B cell (primary cell): ENCODE results near the gene USP36. TPM values are rescaled to one million over a fixed set of nuclear protein-coding genes. Genes with fewer than 3 reads are reported as not detected.

Experiments used
- ATAC-seq: fragments of 200-7000 bp; cut with Tn5 transposase; one replicate; pipeline ENCODE4 v1.10.0; 2021; ENCODE audit warnings: low read depth, mild to moderate bottlenecking, moderate number of reproducible peaks, moderate library complexity
- CTCF ChIA-PET: fragments of 350-600 bp; sonication (Branson Sonifier 250); formaldehyde crosslinking; loops from one replicate; lab custom pipeline; 2021; ENCODE audit warnings: antibody characterized with exemption, inconsistent platforms; lab: Charles Lee
- POLR2A ChIA-PET: fragments of 350-600 bp; sonication (Branson Sonifier 250); formaldehyde crosslinking; loops from one replicate; lab custom pipeline; 2021; ENCODE audit warnings: antibody characterized with exemption; lab: Charles Lee
- DNase-seq: peaks from one replicate; pipeline ENCODE4 v3.0.0; 2013
- H2AFZ ChIP-seq: 2 replicates; pipeline ENCODE4 v1.6.1; 2012; ENCODE audit warnings: mild to moderate bottlenecking, low read depth, low read length; ENCODE audit not compliant: insufficient read depth, poor library complexity, severe bottlenecking
- H3K27ac ChIP-seq, 2 donors: 1 replicate in 1 of 2; 2 replicates in 1 of 2; pipeline ENCODE4 v1.5.1; 2012 to 2013; ENCODE audit warnings: low read length in 2 of 2, mild to moderate bottlenecking in 2 of 2, moderate library complexity in 1 of 2
- H3K27me3 ChIP-seq, 4 experiments: fragments of 200-600 bp in 1 of 4; sonication (generic) in 1 of 4; replicated peaks in 1 of 4; 1 replicate in 2 of 4; 2 replicates in 2 of 4; pipeline versions ENCODE4 v1.6.1 to v1.7.0; 2013 to 2016; ENCODE audit warnings: low read length in 3 of 4, mild to moderate bottlenecking in 2 of 4, mixed read lengths in 1 of 4, moderate library complexity in 1 of 4; ENCODE audit not compliant: insufficient read depth in 4 of 4, control insufficient read depth in 3 of 4; ENCODE audit errors: control extremely low read depth in 1 of 4
- H3K36me3 ChIP-seq, 2 experiments: replicated peaks in 1 of 2; 1 replicate in 1 of 2; 2 replicates in 1 of 2; pipeline versions ENCODE4 v1.6.1 to v1.7.1; 2013; ENCODE audit warnings: low read length in 1 of 2; ENCODE audit not compliant: insufficient read depth in 2 of 2, control insufficient read depth in 1 of 2; ENCODE audit errors: control extremely low read depth in 1 of 2, extremely low read depth in 1 of 2
- H3K4me1 ChIP-seq, 2 donors: fragments of 200-600 bp in 1 of 2; sonication (generic) in 1 of 2; 1 replicate in 1 of 2; 2 replicates in 1 of 2; pipeline versions ENCODE4 v1.5.1 to v1.6.1; 2013 to 2017; ENCODE audit warnings: low read length in 2 of 2; ENCODE audit not compliant: control insufficient read depth in 2 of 2, insufficient read depth in 2 of 2
- H3K4me2 ChIP-seq: replicated peaks from 2 replicates; pipeline ENCODE3; 2012; ENCODE audit warnings: mild to moderate bottlenecking, low read depth, low read length; ENCODE audit not compliant: poor library complexity, severe bottlenecking
- H3K4me3 ChIP-seq, 5 experiments: fragments of 200-600 bp in 1 of 5; sonication (generic) in 1 of 5; 1 replicate in 3 of 5; 2 replicates in 2 of 5; pipeline versions ENCODE4 v1.5.1 to v1.7.0; 2011 to 2016; ENCODE audit warnings: low read length in 4 of 5, mild to moderate bottlenecking in 4 of 5, low read depth in 2 of 5, control low read depth in 1 of 5, moderate library complexity in 1 of 5; ENCODE audit not compliant: insufficient read depth in 1 of 5; ENCODE audit errors: control extremely low read depth in 1 of 5, extremely low read depth in 1 of 5
- H3K79me2 ChIP-seq: fragments of 200-600 bp; sonication (generic); one replicate; pipeline ENCODE4 v1.6.0; 2016; ENCODE audit warnings: low read length; ENCODE audit not compliant: control insufficient read depth, insufficient read depth
- H3K9ac ChIP-seq: fragments of 200-600 bp; sonication (generic); 2 replicates; pipeline ENCODE4 v1.6.1; 2017; ENCODE audit warnings: mild to moderate bottlenecking, low read length, moderate library complexity
- H3K9me3 ChIP-seq, 3 donors: one replicate each; pipeline versions ENCODE4 v1.6.1 to v1.7.1; 2013; ENCODE audit warnings: low read length in 2 of 3; ENCODE audit not compliant: control insufficient read depth in 2 of 3, insufficient read depth in 1 of 3; ENCODE audit errors: control extremely low read depth in 1 of 3
- H4K20me1 ChIP-seq: 2 replicates; pipeline ENCODE4 v1.6.0; 2012; ENCODE audit warnings: mild to moderate bottlenecking, low read length; ENCODE audit not compliant: insufficient read depth, control insufficient read depth, poor library complexity, severe bottlenecking
- H3K27ac Mint-ChIP-seq: one replicate; pipeline ENCODE4 v1.8.0; 2021; ENCODE audit warnings: mixed read lengths
- H3K27me3 Mint-ChIP-seq: one replicate; pipeline ENCODE4 v1.8.0; 2021; ENCODE audit warnings: mixed read lengths
- H3K4me1 Mint-ChIP-seq: one replicate; pipeline ENCODE4 v1.8.0; 2021; ENCODE audit warnings: mixed read lengths
- H3K4me3 Mint-ChIP-seq: one replicate; pipeline ENCODE4 v1.8.0; 2021; ENCODE audit warnings: mixed read lengths
- H3K9me3 Mint-ChIP-seq: one replicate; pipeline ENCODE4 v1.8.0; 2022; ENCODE audit warnings: mixed read lengths; ENCODE audit not compliant: insufficient read depth
- EZH2 ChIP-seq: IDR thresholded peaks from 2 replicates; pipeline ENCODE4 v1.6.1; 2012; ENCODE audit warnings: borderline replicate concordance, low read depth, mild to moderate bottlenecking, moderate library complexity, low read length; ENCODE audit not compliant: insufficient read depth, poor library complexity, severe bottlenecking
- WGBS: methylation state at CpG from one replicate; pipeline ENCODE4 v1.1.5; 2013; ENCODE audit warnings: missing lambda C conversion rate; ENCODE audit not compliant: insufficient coverage; 5-methylcytosine and 5-hydroxymethylcytosine counted together
- intact Hi-C: fragments of 100-400 bp; cut with micrococcal nuclease; formaldehyde crosslinking; loops from one replicate; pipeline ENCODE4 v1.10.0; 2022
- polyA plus RNA-seq: library from polyadenylated mRNA; depleted of rRNA; stranded (reverse); fragments of >200 nt; gene quantifications from 2 replicates; pipeline ENCODE4 v1.2.3, GENCODE V29; 2012
- total RNA-seq, 2 donors: library from RNA; stranded (reverse); fragments of 120-200 nt in 1 of 2; gene quantifications; 1 replicate in 1 of 2; 2 replicates in 1 of 2; pipeline versions ENCODE4 v1.2.3 to v1.2.4, GENCODE V29; 2013 to 2022
- TF ChIP-seq, protein P1 (sequence below): fragments of 200-600 bp; IDR thresholded peaks from one replicate; pipeline ENCODE4 v1.8.0; 2022; ENCODE audit warnings: antibody characterized with exemption, mild to moderate bottlenecking

Gene USP36
- total and polyA plus RNA-seq, 2 donors (not counting 1 experiment from before 2014, with no cell fraction given): 52.2 to 137 TPM

DNA sequence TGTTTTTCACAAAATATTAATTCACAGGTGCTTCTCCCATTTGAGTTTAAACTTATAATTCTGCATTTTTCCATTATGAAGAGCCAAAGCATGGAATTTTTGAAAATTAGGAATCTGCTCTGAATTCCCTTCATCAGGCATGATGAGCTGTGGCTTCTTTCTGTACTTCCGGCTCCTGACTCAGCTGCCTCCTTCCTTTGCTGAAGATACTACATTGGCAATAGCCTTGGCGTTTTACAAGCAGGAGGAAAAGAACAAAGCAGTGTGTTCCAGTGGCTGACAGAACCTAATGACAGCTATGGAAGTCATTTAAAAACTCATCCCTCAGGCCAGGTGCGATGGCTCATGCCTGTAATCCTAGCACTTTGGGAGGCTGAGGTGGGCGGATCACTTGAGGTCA, 18.4 kb upstream of the USP36 start:
- Histone ChIP-seq H3K4me1 (no peaks in the 10 kb centered on the region), H3K9me3 (no peaks in the 10 kb centered on the region), H3K27ac (no peak overlapping the region), H3K79me2 (no peaks in the 10 kb centered on the region), H2AFZ (no peak overlapping the region), H3K27me3 (no peaks in the 10 kb centered on the region), H3K36me3 (peaks cover 0 to 3% of the 10 kb centered on the region in 2 experiments), H3K9ac (no peak overlapping the region), H3K4me3 (no peak overlapping the region), H4K20me1 (no peaks in the 10 kb centered on the region), H3K4me2 (no peak overlapping the region)
- Mint-ChIP-seq H3K9me3 (no peaks in the 10 kb centered on the region), H3K4me3 (no peak overlapping the region), H3K27me3 (peaks cover 7% of the 10 kb centered on the region), H3K4me1 (no peaks in the 10 kb centered on the region), H3K27ac (no peak overlapping the region)
- ATAC-seq (no peak), DNase-seq (no peak)
- WGBS: 92% methylated on average over 3 of the region's 4 CpGs
- TF ChIP-seq, protein P1, sequence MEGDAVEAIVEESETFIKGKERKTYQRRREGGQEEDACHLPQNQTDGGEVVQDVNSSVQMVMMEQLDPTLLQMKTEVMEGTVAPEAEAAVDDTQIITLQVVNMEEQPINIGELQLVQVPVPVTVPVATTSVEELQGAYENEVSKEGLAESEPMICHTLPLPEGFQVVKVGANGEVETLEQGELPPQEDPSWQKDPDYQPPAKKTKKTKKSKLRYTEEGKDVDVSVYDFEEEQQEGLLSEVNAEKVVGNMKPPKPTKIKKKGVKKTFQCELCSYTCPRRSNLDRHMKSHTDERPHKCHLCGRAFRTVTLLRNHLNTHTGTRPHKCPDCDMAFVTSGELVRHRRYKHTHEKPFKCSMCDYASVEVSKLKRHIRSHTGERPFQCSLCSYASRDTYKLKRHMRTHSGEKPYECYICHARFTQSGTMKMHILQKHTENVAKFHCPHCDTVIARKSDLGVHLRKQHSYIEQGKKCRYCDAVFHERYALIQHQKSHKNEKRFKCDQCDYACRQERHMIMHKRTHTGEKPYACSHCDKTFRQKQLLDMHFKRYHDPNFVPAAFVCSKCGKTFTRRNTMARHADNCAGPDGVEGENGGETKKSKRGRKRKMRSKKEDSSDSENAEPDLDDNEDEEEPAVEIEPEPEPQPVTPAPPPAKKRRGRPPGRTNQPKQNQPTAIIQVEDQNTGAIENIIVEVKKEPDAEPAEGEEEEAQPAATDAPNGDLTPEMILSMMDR: no peak
- no peak for TF ChIP-seq EZH2
- POLR2A ChIA-PET: no interaction called here
- CTCF ChIA-PET: interaction anchor here (0.7 to 3.0 kb wide), 2 partner anchors 57 to 112 kb away, joined by 3 to 10 read pairs; no protein-coding TSS in a partner anchor
- intact Hi-C loops: no loop called here

DNA sequence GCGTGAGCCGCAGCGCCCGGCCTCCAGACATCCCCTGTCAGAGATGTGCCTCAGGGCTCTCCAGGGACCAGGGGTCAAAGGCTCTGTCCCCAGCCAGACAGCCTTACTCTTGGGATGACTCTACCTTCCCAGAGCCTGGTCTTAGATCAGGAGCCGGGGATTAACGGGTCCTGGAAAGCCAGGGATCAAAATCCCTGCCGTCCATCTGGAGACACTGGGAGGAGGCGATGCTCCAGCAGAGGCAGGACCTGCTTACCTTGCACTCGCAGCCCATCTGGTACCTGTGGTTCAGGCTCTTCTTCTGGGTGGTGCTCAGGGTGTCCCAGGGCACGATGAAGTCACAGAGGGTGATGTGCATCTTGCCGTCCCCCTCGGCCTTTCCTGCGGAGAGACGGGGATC, 16.7 kb upstream of the USP36 start:
- CTCF ChIA-PET: interaction anchor here (0.6 kb wide), 1 partner anchor 142 kb away, joined by 4 read pairs; no protein-coding TSS in a partner anchor
- WGBS: 94% methylated on average over 13 of the region's 14 CpGs
- H4K20me1 ChIP-seq: no peaks in the 10 kb centered on the region
- H3K36me3 ChIP-seq: peaks cover 0 to 3% of the 10 kb centered on the region in 2 experiments
- H3K9ac ChIP-seq: no peak overlapping the region
- no peaks in the 10 kb centered on the region for H3K4me1 ChIP-seq
- intact Hi-C loops: no loop called here
- no peak for TF ChIP-seq EZH2
- TF ChIP-seq, protein P1: no peak
- no peaks in the 10 kb centered on the region for H3K9me3 ChIP-seq
- POLR2A ChIA-PET: no interaction called here
- H3K4me3 Mint-ChIP-seq: no peak overlapping the region
- H3K27ac Mint-ChIP-seq: no peak overlapping the region
- no peaks in the 10 kb centered on the region for H3K27me3 Mint-ChIP-seq
- H3K9me3 Mint-ChIP-seq: no peaks in the 10 kb centered on the region
- ATAC-seq: no peak
- no peaks in the 10 kb centered on the region for H3K4me1 Mint-ChIP-seq
- no peaks in the 10 kb centered on the region for H3K79me2 ChIP-seq
- no peak overlapping the region for H3K27ac ChIP-seq
- no peaks in the 10 kb centered on the region for H3K27me3 ChIP-seq
- H3K4me2 ChIP-seq: no peak overlapping the region
- H2AFZ ChIP-seq: no peak overlapping the region
- no peak overlapping the region for H3K4me3 ChIP-seq
- DNase-seq: no peak
